ENCODE results near the gene PPL.

PPL gene

GRCh38 chr16:4882633-4883285 is 54.2 kb downstream of the PPL start:
- Mint-ChIP-seq H3K36me3 (peaks cover 77% of the 10 kb centered on the region), H3K4me1 (no peaks in the 10 kb centered on the region), H3K27me3 (no peaks in the 10 kb centered on the region), H3K9me3 (no peaks in the 10 kb centered on the region), H3K4me3 (no peak overlapping the region), H3K27ac (no peak overlapping the region)
- no peak for ATAC-seq

- no peak overlapping the region for H3K4me3 Mint-ChIP-seq
- no peaks in the 10 kb centered on the region for H3K9me3 Mint-ChIP-seq
- peaks cover 80% of the 10 kb centered on the region for H3K36me3 Mint-ChIP-seq
- ATAC-seq: no peak
- H3K27ac Mint-ChIP-seq: no peak overlapping the region
- H3K27me3 Mint-ChIP-seq: no peaks in the 10 kb centered on the region
- no peaks in the 10 kb centered on the region for H3K4me1 Mint-ChIP-seq
Observed at GRCh38 chr16:4882000-4882632, 54.8 kb downstream of the PPL start.

- H3K4me3 Mint-ChIP-seq: no peak overlapping the region
- H3K36me3 Mint-ChIP-seq: peaks cover 78% of the 10 kb centered on the region
- H3K27ac Mint-ChIP-seq: no peak overlapping the region
- no peaks in the 10 kb centered on the region for H3K27me3 Mint-ChIP-seq
- ATAC-seq: no peak
- H3K4me1 Mint-ChIP-seq: no peaks in the 10 kb centered on the region
- no peaks in the 10 kb centered on the region for H3K9me3 Mint-ChIP-seq
Observed at GRCh38 chr16:4880006-4880580, 56.9 kb downstream of the PPL start.

- Mint-ChIP-seq H3K27ac (no peak overlapping the region), H3K36me3 (peaks cover 75% of the 10 kb centered on the region), H3K4me1 (no peaks in the 10 kb centered on the region), H3K27me3 (no peaks in the 10 kb centered on the region), H3K4me3 (no peak overlapping the region), H3K9me3 (no peaks in the 10 kb centered on the region)
- no peak for ATAC-seq
Observed at GRCh38 chr16:4879049-4879448, 57.9 kb downstream of the PPL start.

- peaks cover 69% of the 10 kb centered on the region for H3K36me3 Mint-ChIP-seq
Observed at GRCh38 chr16:4877380-4877685, 59.6 kb downstream of the PPL start.

GRCh38 chr16:4876646-4877379 is 60.1 kb downstream of the PPL start:
- Mint-ChIP-seq H3K9me3 (no peaks in the 10 kb centered on the region), H3K27me3 (no peaks in the 10 kb centered on the region), H3K4me1 (no peaks in the 10 kb centered on the region), H3K4me3 (no peak overlapping the region), H3K27ac (no peak overlapping the region), H3K36me3 (peaks cover 68% of the 10 kb centered on the region)
- ATAC-seq: no peak

More at GRCh38 chr16:4877380-4877685, 59.6 kb downstream of the PPL start:
- H3K27me3 Mint-ChIP-seq: no peaks in the 10 kb centered on the region
- no peak for ATAC-seq
- H3K4me1 Mint-ChIP-seq: no peaks in the 10 kb centered on the region
- H3K27ac Mint-ChIP-seq: no peak overlapping the region
- no peaks in the 10 kb centered on the region for H3K9me3 Mint-ChIP-seq
- no peak overlapping the region for H3K4me3 Mint-ChIP-seq

GRCh38 chr16:4874666-4875065 is 62.3 kb downstream of the PPL start:
- ATAC-seq: no peak
- Mint-ChIP-seq H3K9me3 (no peaks in the 10 kb centered on the region), H3K36me3 (peaks cover 70% of the 10 kb centered on the region), H3K4me1 (no peaks in the 10 kb centered on the region), H3K4me3 (no peak overlapping the region), H3K27ac (no peak overlapping the region), H3K27me3 (no peaks in the 10 kb centered on the region)

- H3K27ac Mint-ChIP-seq: no peak overlapping the region
Observed at GRCh38 chr16:4873091-4873490, 63.9 kb downstream of the PPL start.

GRCh38 chr16:4871071-4871470 is 65.9 kb downstream of the PPL start:
- peaks cover 15% of the 10 kb centered on the region for H3K4me1 Mint-ChIP-seq
- no peaks in the 10 kb centered on the region for H3K9me3 Mint-ChIP-seq
- ATAC-seq: no peak
- no peak overlapping the region for H3K4me3 Mint-ChIP-seq
- no peaks in the 10 kb centered on the region for H3K27me3 Mint-ChIP-seq
- H3K36me3 Mint-ChIP-seq: peaks cover 76% of the 10 kb centered on the region
- no peak overlapping the region for H3K27ac Mint-ChIP-seq

More at GRCh38 chr16:4873091-4873490, 63.9 kb downstream of the PPL start:
- Mint-ChIP-seq H3K27me3 (no peaks in the 10 kb centered on the region), H3K36me3 (peaks cover 75% of the 10 kb centered on the region), H3K4me3 (no peak overlapping the region), H3K9me3 (no peaks in the 10 kb centered on the region), H3K4me1 (peaks cover 6% of the 10 kb centered on the region)
- no peak for ATAC-seq

- H3K4me3 Mint-ChIP-seq: no peak overlapping the region
- peaks cover 73% of the 10 kb centered on the region for H3K36me3 Mint-ChIP-seq
- no peaks in the 10 kb centered on the region for H3K9me3 Mint-ChIP-seq
- no peaks in the 10 kb centered on the region for H3K27me3 Mint-ChIP-seq
- peaks cover 19% of the 10 kb centered on the region for H3K4me1 Mint-ChIP-seq
- no peak for ATAC-seq
- no peak overlapping the region for H3K27ac Mint-ChIP-seq
Observed at GRCh38 chr16:4870138-4870671, 66.7 kb downstream of the PPL start.

- Mint-ChIP-seq H3K4me1 (peaks cover 21% of the 10 kb centered on the region), H3K9me3 (no peaks in the 10 kb centered on the region), H3K27me3 (no peaks in the 10 kb centered on the region), H3K27ac (no peak overlapping the region), H3K36me3 (peaks cover 67% of the 10 kb centered on the region), H3K4me3 (no peak overlapping the region)
- no peak for ATAC-seq
Observed at GRCh38 chr16:4869147-4869805, 67.7 kb downstream of the PPL start.

- Mint-ChIP-seq H3K4me3 (no peak overlapping the region), H3K36me3 (peaks cover 69% of the 10 kb centered on the region), H3K4me1 (peaks cover 21% of the 10 kb centered on the region), H3K27me3 (no peaks in the 10 kb centered on the region), H3K27ac (no peak overlapping the region), H3K9me3 (no peaks in the 10 kb centered on the region)
- no peak for ATAC-seq
Observed at GRCh38 chr16:4868535-4868934, 68.4 kb downstream of the PPL start.

- Mint-ChIP-seq H3K27ac (no peak overlapping the region), H3K4me3 (no peak overlapping the region), H3K9me3 (no peaks in the 10 kb centered on the region), H3K4me1 (peaks cover 21% of the 10 kb centered on the region), H3K27me3 (no peaks in the 10 kb centered on the region), H3K36me3 (peaks cover 64% of the 10 kb centered on the region)
- no peak for ATAC-seq
Observed at GRCh38 chr16:4868026-4868425, 68.9 kb downstream of the PPL start.

- Mint-ChIP-seq H3K27me3 (no peaks in the 10 kb centered on the region), H3K27ac (no peak overlapping the region), H3K4me3 (no peak overlapping the region), H3K36me3 (peaks cover 55% of the 10 kb centered on the region), H3K9me3 (no peaks in the 10 kb centered on the region), H3K4me1 (peaks cover 21% of the 10 kb centered on the region)
- ATAC-seq: no peak
Observed at GRCh38 chr16:4866586-4866985, 70.4 kb downstream of the PPL start.

- Mint-ChIP-seq H3K36me3 (peaks cover 54% of the 10 kb centered on the region), H3K27ac (no peak overlapping the region), H3K9me3 (no peaks in the 10 kb centered on the region), H3K4me3 (no peak overlapping the region), H3K27me3 (no peaks in the 10 kb centered on the region), H3K4me1 (peaks cover 21% of the 10 kb centered on the region)
- no peak for ATAC-seq
Observed at GRCh38 chr16:4865231-4865860, 71.6 kb downstream of the PPL start.
